HG02588 (cell line): ENCODE results near the gene NDUFB5.
"Not testable (repeated sequence)": the region's sequence is repeated elsewhere in the genome, so short reads cannot be mapped to it uniquely, and the experiment has no call there.

Experiments used
- ATAC-seq: cut with Tn5 transposase; IDR thresholded peaks from one replicate; pipeline ENCODE4 v1.9.1; 2021; ENCODE audit warnings: mild to moderate bottlenecking, moderate library complexity; ENCODE audit not compliant: unreplicated experiment

Gene NDUFB5

GRCh38 chr3:179630753-179631451, 26.3 kb downstream of the NDUFB5 start:
- ATAC-seq: no peak

- ATAC-seq: no peak
Observed at GRCh38 chr3:179640469-179640868, 35.9 kb downstream of the NDUFB5 start.

- no peak for ATAC-seq
Observed at GRCh38 chr3:179642871-179643270, 38.3 kb downstream of the NDUFB5 start.

GRCh38 chr3:179643837-179644236, 39.2 kb downstream of the NDUFB5 start:
- ATAC-seq: not testable (repeated sequence)

GRCh38 chr3:179646177-179646576, 41.6 kb downstream of the NDUFB5 start:
- ATAC-seq: no peak

GRCh38 chr3:179651687-179652446, 47.3 kb downstream of the NDUFB5 start:
- ATAC-seq: no peak

- peak; percentile 63 for ATAC-seq
Observed at GRCh38 chr3:179652447-179653095, 48.0 kb downstream of the NDUFB5 start, which contains the start of gene USP13. TSS of gene USP13 (plus strand) at chr3:179653040. CDS start at chr3:179653226, 186 bp downstream.

GRCh38 chr3:179653096-179653797, 48.7 kb downstream of the NDUFB5 start:
- peak; percentile 59 for ATAC-seq

GRCh38 chr3:179655236-179655635, 50.6 kb downstream of the NDUFB5 start:
- no peak for ATAC-seq

- no peak for ATAC-seq
Observed at GRCh38 chr3:179658606-179659005, 54.0 kb downstream of the NDUFB5 start.

GRCh38 chr3:179660872-179661271, 56.3 kb downstream of the NDUFB5 start:
- no peak for ATAC-seq

- no peak for ATAC-seq
Observed at GRCh38 chr3:179661777-179662176, 57.2 kb downstream of the NDUFB5 start.

GRCh38 chr3:179663093-179663492, 58.5 kb downstream of the NDUFB5 start:
- no peak for ATAC-seq

GRCh38 chr3:179666030-179666429, 61.4 kb downstream of the NDUFB5 start:
- ATAC-seq: no peak

GRCh38 chr3:179666436-179667035, 61.9 kb downstream of the NDUFB5 start:
- ATAC-seq: no peak

- no peak for ATAC-seq
Observed at GRCh38 chr3:179668429-179668828, 63.8 kb downstream of the NDUFB5 start.

GRCh38 chr3:179670311-179670710, 65.7 kb downstream of the NDUFB5 start:
- ATAC-seq: no peak

- no peak for ATAC-seq
Observed at GRCh38 chr3:179671309-179671708, 66.7 kb downstream of the NDUFB5 start.

GRCh38 chr3:179671747-179672242, 67.2 kb downstream of the NDUFB5 start:
- no peak for ATAC-seq

GRCh38 chr3:179672918-179673317, 68.3 kb downstream of the NDUFB5 start:
- ATAC-seq: no peak
